ENCODE measurements around the gene SYT2.
"Not testable (repeated sequence)": the region's sequence is repeated elsewhere in the genome, so short reads cannot be mapped to it uniquely, and the experiment has no call there.

Gene SYT2

GRCh38 chr1:202540858-202541257 lies 169.4 kb downstream of the SYT2 start:
- DNase-seq: not testable (repeated sequence)
